T-cell (primary cell): Measurements from ENCODE around the gene MFSD2A. TPM values are rescaled to one million over a fixed set of nuclear protein-coding genes. Genes with fewer than 3 reads are reported as not detected.

Source experiments
- ATAC-seq, 4 experiments: fragments of 200-7000 bp in 3 of 4; fragments of 150-1000 bp in 1 of 4; cut with Tn5 transposase; replicated peaks in 1 of 4; 1 replicate in 3 of 4; 2 replicates in 1 of 4; pipeline ENCODE4 v1.10.0; 2021; ENCODE audit warnings: moderate library complexity in 3 of 4, mild to moderate bottlenecking in 2 of 4, moderate number of reproducible peaks in 1 of 4
- CTCF ChIA-PET, 2 donors: fragments of 300-600 bp; sonication (Branson Sonifier 250); formaldehyde crosslinking; loops; one replicate each; lab custom pipeline; 2022; ENCODE audit warnings: antibody characterized with exemption in 2 of 2; lab: Charles Lee
- POLR2A ChIA-PET, 2 donors: fragments of 300-600 bp; sonication (Branson Sonifier 250); formaldehyde crosslinking; loops; one replicate each; lab custom pipeline; 2022; ENCODE audit warnings: antibody characterized with exemption in 2 of 2; lab: Charles Lee
- DNase-seq, 35 experiments: peaks; one replicate each; pipeline versions ENCODE4 v3.0.0 to v3.0.0-alpha.2; 2013 to 2023
- H3K27ac ChIP-seq: one replicate; pipeline ENCODE4 v1.5.1; 2013; ENCODE audit warnings: low read length
- H3K27me3 ChIP-seq, 2 experiments: replicated peaks in 1 of 2; 1 replicate in 1 of 2; 2 replicates in 1 of 2; pipeline versions ENCODE4 v1.6.1 to v1.7.0; 2013; ENCODE audit warnings: low read length in 1 of 2, mixed read lengths in 1 of 2; ENCODE audit not compliant: control insufficient read depth in 2 of 2, insufficient read depth in 2 of 2; ENCODE audit errors: extremely low read depth in 1 of 2
- H3K36me3 ChIP-seq, 2 donors: 1 replicate in 1 of 2; 2 replicates in 1 of 2; pipeline versions ENCODE4 v1.6.1 to v1.7.0; 2013; ENCODE audit warnings: low read length in 1 of 2; ENCODE audit not compliant: control insufficient read depth in 2 of 2, insufficient read depth in 1 of 2; ENCODE audit errors: extremely low read depth in 1 of 2
- H3K4me1 ChIP-seq, 2 experiments: 1 replicate in 1 of 2; 2 replicates in 1 of 2; pipeline versions ENCODE4 v1.6.1 to v1.7.0; 2013; ENCODE audit warnings: low read length in 2 of 2, mixed read lengths in 1 of 2; ENCODE audit not compliant: insufficient read depth in 2 of 2, control insufficient read depth in 1 of 2; ENCODE audit errors: extremely low read depth in 1 of 2
- H3K4me3 ChIP-seq, 2 donors: 1 replicate in 1 of 2; 2 replicates in 1 of 2; pipeline versions ENCODE4 v1.5.1 to v1.7.0; 2013; ENCODE audit warnings: mild to moderate bottlenecking in 2 of 2, low read length in 1 of 2, moderate library complexity in 1 of 2; ENCODE audit not compliant: control insufficient read depth in 1 of 2; ENCODE audit errors: extremely low read depth in 1 of 2
- H3K9me3 ChIP-seq: 2 replicates; pipeline ENCODE4 v1.7.0; 2013
- H3K27ac Mint-ChIP-seq, 2 donors: one replicate each; pipeline ENCODE4 v1.8.0; 2020 to 2021; ENCODE audit warnings: mild to moderate bottlenecking in 2 of 2, mixed read lengths in 2 of 2
- H3K27me3 Mint-ChIP-seq, 2 donors: one replicate each; pipeline ENCODE4 v1.8.0; 2021 to 2022; ENCODE audit warnings: mixed read lengths in 2 of 2
- H3K36me3 Mint-ChIP-seq: one replicate; pipeline ENCODE4 v1.8.0; 2021; ENCODE audit warnings: mixed read lengths
- H3K4me1 Mint-ChIP-seq, 3 donors: one replicate each; pipeline ENCODE4 v1.8.0; 2020 to 2022; ENCODE audit warnings: mixed read lengths in 3 of 3, mild to moderate bottlenecking in 1 of 3
- H3K4me3 Mint-ChIP-seq, 3 donors: one replicate each; pipeline ENCODE4 v1.8.0; 2020 to 2022; ENCODE audit warnings: mild to moderate bottlenecking in 3 of 3, mixed read lengths in 3 of 3, moderate library complexity in 3 of 3
- H3K9me3 Mint-ChIP-seq, 3 donors: one replicate each; pipeline ENCODE4 v1.8.0; 2020 to 2022; ENCODE audit warnings: mixed read lengths in 3 of 3
- WGBS: methylation state at CpG from one replicate; pipeline ENCODE4 v1.1.5; 2013; ENCODE audit warnings: missing lambda C conversion rate; ENCODE audit not compliant: insufficient coverage; 5-methylcytosine and 5-hydroxymethylcytosine counted together
- total RNA-seq, 35 experiments: library from RNA in 6 of 35; stranded (reverse) in 6 of 35; fragments of 120-200 nt in 1 of 35; gene quantifications; one replicate each; pipeline versions ENCODE4 v1.2.1 to v1.2.4 and lab custom pipeline; 2013 to 2026

The MFSD2A gene
- total RNA-seq, 5 donors from 2014 or later (not counting 1 experiment from before 2014, with no cell fraction given), result 0.39 to 3.5 (median 1.4) TPM

- Mint-ChIP-seq H3K27me3 (no peaks in the 10 kb centered on the region), H3K4me1 (peaks cover 0 to 5% (median 5%) of the 10 kb centered on the region in 3 donors), H3K4me3 (no peak overlapping the region), H3K27ac (no peak overlapping the region), H3K36me3 (no peaks in the 10 kb centered on the region), H3K9me3 (no peaks in the 10 kb centered on the region)
- ATAC-seq (no peak), DNase-seq (no peak)
- H3K27me3 ChIP-seq, result no peaks in the 10 kb centered on the region
- no peak overlapping the region for H3K4me3 ChIP-seq
- H3K27ac ChIP-seq, result no peak overlapping the region
- 80% methylated on average over 2 of the region's 4 CpGs for WGBS
- ChIA-PET CTCF (interaction anchor here (0.6 to 2.6 kb wide), 3 partner anchors 51 to 479 kb away, joined by 3 to 15 read pairs (median 3); no protein-coding TSS in a partner anchor), POLR2A (no interaction called here)
- H3K9me3 ChIP-seq, result no peaks in the 10 kb centered on the region
- peaks cover 0 to 4% of the 10 kb centered on the region in 2 experiments for H3K4me1 ChIP-seq
- H3K36me3 ChIP-seq, result peaks cover 0 to 2% of the 10 kb centered on the region in 2 donors
These were observed 15.3 kb downstream of the MFSD2A start for GRCh38 chr1:39970274-39970673.

- peaks cover 0 to 2% of the 10 kb centered on the region in 2 donors for H3K36me3 ChIP-seq
- no peaks in the 10 kb centered on the region for H3K27me3 ChIP-seq
- H3K9me3 ChIP-seq, result no peaks in the 10 kb centered on the region
- H3K4me1 ChIP-seq, result peaks cover 0 to 4% of the 10 kb centered on the region in 2 experiments
- Mint-ChIP-seq H3K27ac (no peak overlapping the region), H3K27me3 (no peaks in the 10 kb centered on the region), H3K4me3 (no peak overlapping the region), H3K9me3 (no peaks in the 10 kb centered on the region), H3K4me1 (peaks cover 0 to 5% (median 5%) of the 10 kb centered on the region in 3 donors), H3K36me3 (no peaks in the 10 kb centered on the region)
- WGBS, result 95% methylated on average over 3 of the region's 4 CpGs
- no peak overlapping the region for H3K4me3 ChIP-seq
- ChIA-PET CTCF (interaction anchor here (0.7 to 2.6 kb wide), 5 partner anchors 13 to 1090 kb away, joined by 3 to 15 read pairs (median 4); no protein-coding TSS in a partner anchor), POLR2A (no interaction called here)
- DNase-seq (no peak), ATAC-seq (no peak)
- no peak overlapping the region for H3K27ac ChIP-seq
These were observed 16.2 kb downstream of the MFSD2A start for GRCh38 chr1:39971138-39971537.

GRCh38 chr1:39973503-39974135 lies 18.7 kb downstream of the MFSD2A start:
- H3K36me3 Mint-ChIP-seq, result no peaks in the 10 kb centered on the region
- 17% methylated on average over 1 of the region's 9 CpGs for WGBS
- H3K27ac Mint-ChIP-seq, result peak overlapping the region in 1 of 2 donors; percentile 21
- no peak overlapping the region for H3K27ac ChIP-seq
- peaks cover 0 to 4% of the 10 kb centered on the region in 2 experiments for H3K4me1 ChIP-seq
- H3K27me3 Mint-ChIP-seq, result no peaks in the 10 kb centered on the region
- H3K4me1 Mint-ChIP-seq, result peaks cover 0 to 5% (median 5%) of the 10 kb centered on the region in 3 donors
- CTCF ChIA-PET, result interaction anchor here (0.7 to 4.3 kb wide), 13 partner anchors 18 to 368 kb away, joined by 3 to 38 read pairs (median 4); no protein-coding TSS in a partner anchor
- H3K36me3 ChIP-seq, result no peaks in the 10 kb centered on the region
- POLR2A ChIA-PET, result no interaction called here
- no peak overlapping the region for H3K4me3 ChIP-seq
- no peak overlapping the region for H3K4me3 Mint-ChIP-seq
- no peaks in the 10 kb centered on the region for H3K9me3 ChIP-seq
- peak; percentile 65 to 84 (median 72) for ATAC-seq
- no peaks in the 10 kb centered on the region for H3K9me3 Mint-ChIP-seq
- no peaks in the 10 kb centered on the region for H3K27me3 ChIP-seq
- DNase-seq, result peak in 33 of 35 experiments; percentile 41 to 85 (median 65)

GRCh38 chr1:39976732-39977131 lies 21.8 kb downstream of the MFSD2A start:
- Histone ChIP-seq H3K4me3 (no peak overlapping the region), H3K36me3 (no peaks in the 10 kb centered on the region), H3K27ac (no peak overlapping the region), H3K9me3 (no peaks in the 10 kb centered on the region), H3K27me3 (no peaks in the 10 kb centered on the region), H3K4me1 (peaks cover 0 to 4% of the 10 kb centered on the region in 2 experiments)
- no peaks in the 10 kb centered on the region for H3K36me3 Mint-ChIP-seq
- DNase-seq (no peak), ATAC-seq (no peak)
- H3K4me3 Mint-ChIP-seq, result no peak overlapping the region
- H3K4me1 Mint-ChIP-seq, result peaks cover 0 to 5% (median 5%) of the 10 kb centered on the region in 3 donors
- 98% methylated on average over 5 of the region's 8 CpGs for WGBS
- CTCF ChIA-PET, result interaction anchor here in 1 of 2 donors (0.6 kb wide), 2 partner anchors 53 to 62 kb away, joined by 3 to 7 read pairs; no protein-coding TSS in a partner anchor
- POLR2A ChIA-PET, result no interaction called here
- H3K27me3 Mint-ChIP-seq, result no peaks in the 10 kb centered on the region
- H3K9me3 Mint-ChIP-seq, result no peaks in the 10 kb centered on the region
- H3K27ac Mint-ChIP-seq, result no peak overlapping the region

- POLR2A ChIA-PET, result no interaction called here
- H3K27me3 Mint-ChIP-seq, result no peaks in the 10 kb centered on the region
- no peaks in the 10 kb centered on the region for H3K36me3 Mint-ChIP-seq
- H3K9me3 Mint-ChIP-seq, result no peaks in the 10 kb centered on the region
- H3K4me1 ChIP-seq, result peaks cover 0 to 4% of the 10 kb centered on the region in 2 experiments
- no peak overlapping the region for H3K4me3 ChIP-seq
- ATAC-seq (no peak), DNase-seq (no peak)
- no peak overlapping the region for H3K4me3 Mint-ChIP-seq
- H3K4me1 Mint-ChIP-seq, result peaks cover 0 to 5% (median 5%) of the 10 kb centered on the region in 3 donors
- no CpG with 5 or more reads among the region's 1 CpG for WGBS
- H3K27ac ChIP-seq, result no peak overlapping the region
- H3K9me3 ChIP-seq, result no peaks in the 10 kb centered on the region
- no peaks in the 10 kb centered on the region for H3K36me3 ChIP-seq
- no peaks in the 10 kb centered on the region for H3K27me3 ChIP-seq
- CTCF ChIA-PET, result no interaction called here
- H3K27ac Mint-ChIP-seq, result no peak overlapping the region
These were observed 22.3 kb downstream of the MFSD2A start for GRCh38 chr1:39977202-39977601.

- DNase-seq (no peak), ATAC-seq (no peak)
- H3K4me3 ChIP-seq, result no peak overlapping the region
- ChIA-PET POLR2A (no interaction called here), CTCF (interaction anchor here in 1 of 2 donors (0.6 kb wide), 1 partner anchor 58 kb away, joined by 3 read pairs; no protein-coding TSS in a partner anchor)
- Mint-ChIP-seq H3K27ac (no peak overlapping the region), H3K9me3 (no peaks in the 10 kb centered on the region), H3K4me1 (no peaks in the 10 kb centered on the region), H3K36me3 (no peaks in the 10 kb centered on the region), H3K27me3 (no peaks in the 10 kb centered on the region), H3K4me3 (no peak overlapping the region)
- H3K27me3 ChIP-seq, result no peaks in the 10 kb centered on the region
- no peak overlapping the region for H3K27ac ChIP-seq
- H3K4me1 ChIP-seq, result no peaks in the 10 kb centered on the region
- WGBS, result 80% methylated on average over 3 of the region's 4 CpGs
- no peaks in the 10 kb centered on the region for H3K36me3 ChIP-seq
- H3K9me3 ChIP-seq, result no peaks in the 10 kb centered on the region
These were observed 24.7 kb downstream of the MFSD2A start for GRCh38 chr1:39979654-39980053.
